OCI-LY3 (cell line): ENCODE measurements around the gene JAKMIP1.

Experiments used
- H2AFZ ChIP-seq: fragments of 200-600, 300-600 bp; shearing (Covaris generic); 2 replicates; pipeline ENCODE4 v1.6.0; 2014; ENCODE audit warnings: antibody characterized with exemption, low read depth, low read length
- H3K27ac ChIP-seq: fragments of 200-600, 300-600 bp; sonication (generic); 2 replicates; pipeline ENCODE4 v1.5.1; 2014; ENCODE audit warnings: mild to moderate bottlenecking, low read length, moderate library complexity, mixed read lengths
- H3K27me3 ChIP-seq: fragments of 200-600, 300-600 bp; sonication (generic); 2 replicates; pipeline ENCODE4 v1.6.1; 2014; ENCODE audit warnings: low read depth, low read length, mixed read lengths
- H3K36me3 ChIP-seq: fragments of 200-600, 300-600 bp; sonication (generic); replicated peaks from 2 replicates; pipeline ENCODE3; 2014; ENCODE audit warnings: low read depth, low read length, mixed read lengths
- H3K4me1 ChIP-seq: fragments of 300-600, 200-600 bp; sonication (generic); 2 replicates; pipeline ENCODE4 v1.6.1; 2014; ENCODE audit warnings: low read length, mixed read lengths
- H3K4me2 ChIP-seq: fragments of 200-600, 300-600 bp; sonication (generic); 2 replicates; pipeline ENCODE4 v1.6.1; 2014; ENCODE audit warnings: low read length, mixed read lengths
- H3K4me3 ChIP-seq: fragments of 300-600, 200-600 bp; sonication (generic); 2 replicates; pipeline ENCODE4 v1.5.1; 2014; ENCODE audit warnings: antibody characterized with exemption, mild to moderate bottlenecking, low read length, moderate library complexity
- H3K79me2 ChIP-seq: fragments of 300-600, 200-600 bp; shearing (Covaris generic); 2 replicates; pipeline ENCODE4 v1.6.1; 2014; ENCODE audit warnings: mild to moderate bottlenecking, low read length, mixed read lengths
- H3K9ac ChIP-seq: fragments of 300-600, 200-600 bp; shearing (Covaris generic); 2 replicates; pipeline ENCODE4 v1.6.0; 2014; ENCODE audit warnings: mild to moderate bottlenecking, low read length, moderate library complexity
- H3K9me3 ChIP-seq: fragments of 200-600, 300-600 bp; shearing (Covaris generic); 2 replicates; pipeline ENCODE4 v1.6.1; 2014; ENCODE audit warnings: low read length, mixed read lengths; ENCODE audit not compliant: insufficient read depth
- H4K20me1 ChIP-seq: fragments of 200-600, 300-600 bp; sonication (generic); 2 replicates; pipeline ENCODE4 v1.6.1; 2016; ENCODE audit warnings: low read length, mixed read lengths; ENCODE audit not compliant: insufficient read depth
- EZH2phosphoT487 ChIP-seq: fragments of 200-600 bp; shearing (Covaris generic); IDR thresholded peaks from 2 replicates; pipeline ENCODE4 v1.6.1; 2018; ENCODE audit warnings: antibody characterized with exemption, mixed run types, low read depth
- TF ChIP-seq, protein P1 (sequence below): fragments of 200-600, 300-600 bp; sonication (generic); IDR thresholded peaks from 2 replicates; pipeline ENCODE4 v1.5.1; 2014; ENCODE audit warnings: antibody characterized with exemption, low read length, low read depth

The JAKMIP1 gene

DNA sequence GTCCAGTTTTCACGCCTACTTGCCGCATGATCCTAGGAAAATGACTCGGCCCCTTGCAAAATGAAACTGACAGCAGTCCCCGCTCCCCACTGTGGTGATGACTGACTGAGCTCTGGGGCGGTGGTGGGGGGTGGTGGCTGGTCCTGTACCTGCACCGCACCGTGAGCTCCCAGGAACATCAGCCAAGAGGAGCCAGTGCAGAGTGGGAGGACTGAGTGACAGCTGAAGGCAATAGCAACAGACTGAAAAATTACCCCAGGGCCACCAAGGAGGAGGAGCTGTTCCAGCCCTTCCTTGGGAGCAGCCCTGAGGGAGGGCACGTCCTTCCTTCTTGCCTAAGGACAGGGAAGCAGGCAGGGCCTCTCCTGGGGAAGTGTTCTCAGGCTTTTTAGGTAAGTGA lies 179.7 kb downstream of the JAKMIP1 start:
- Histone ChIP-seq H3K4me3 (no peak overlapping the region), H3K9me3 (no peaks in the 10 kb centered on the region), H3K27ac (no peak overlapping the region), H3K4me1 (no peaks in the 10 kb centered on the region), H3K79me2 (no peaks in the 10 kb centered on the region), H4K20me1 (no peaks in the 10 kb centered on the region), H2AFZ (no peak overlapping the region), H3K9ac (no peak overlapping the region), H3K36me3 (no peaks in the 10 kb centered on the region), H3K27me3 (no peaks in the 10 kb centered on the region), H3K4me2 (no peak overlapping the region)
- TF ChIP-seq EZH2phosphoT487 = no peak
- TF ChIP-seq, protein P1, sequence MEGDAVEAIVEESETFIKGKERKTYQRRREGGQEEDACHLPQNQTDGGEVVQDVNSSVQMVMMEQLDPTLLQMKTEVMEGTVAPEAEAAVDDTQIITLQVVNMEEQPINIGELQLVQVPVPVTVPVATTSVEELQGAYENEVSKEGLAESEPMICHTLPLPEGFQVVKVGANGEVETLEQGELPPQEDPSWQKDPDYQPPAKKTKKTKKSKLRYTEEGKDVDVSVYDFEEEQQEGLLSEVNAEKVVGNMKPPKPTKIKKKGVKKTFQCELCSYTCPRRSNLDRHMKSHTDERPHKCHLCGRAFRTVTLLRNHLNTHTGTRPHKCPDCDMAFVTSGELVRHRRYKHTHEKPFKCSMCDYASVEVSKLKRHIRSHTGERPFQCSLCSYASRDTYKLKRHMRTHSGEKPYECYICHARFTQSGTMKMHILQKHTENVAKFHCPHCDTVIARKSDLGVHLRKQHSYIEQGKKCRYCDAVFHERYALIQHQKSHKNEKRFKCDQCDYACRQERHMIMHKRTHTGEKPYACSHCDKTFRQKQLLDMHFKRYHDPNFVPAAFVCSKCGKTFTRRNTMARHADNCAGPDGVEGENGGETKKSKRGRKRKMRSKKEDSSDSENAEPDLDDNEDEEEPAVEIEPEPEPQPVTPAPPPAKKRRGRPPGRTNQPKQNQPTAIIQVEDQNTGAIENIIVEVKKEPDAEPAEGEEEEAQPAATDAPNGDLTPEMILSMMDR = no peak

DNA sequence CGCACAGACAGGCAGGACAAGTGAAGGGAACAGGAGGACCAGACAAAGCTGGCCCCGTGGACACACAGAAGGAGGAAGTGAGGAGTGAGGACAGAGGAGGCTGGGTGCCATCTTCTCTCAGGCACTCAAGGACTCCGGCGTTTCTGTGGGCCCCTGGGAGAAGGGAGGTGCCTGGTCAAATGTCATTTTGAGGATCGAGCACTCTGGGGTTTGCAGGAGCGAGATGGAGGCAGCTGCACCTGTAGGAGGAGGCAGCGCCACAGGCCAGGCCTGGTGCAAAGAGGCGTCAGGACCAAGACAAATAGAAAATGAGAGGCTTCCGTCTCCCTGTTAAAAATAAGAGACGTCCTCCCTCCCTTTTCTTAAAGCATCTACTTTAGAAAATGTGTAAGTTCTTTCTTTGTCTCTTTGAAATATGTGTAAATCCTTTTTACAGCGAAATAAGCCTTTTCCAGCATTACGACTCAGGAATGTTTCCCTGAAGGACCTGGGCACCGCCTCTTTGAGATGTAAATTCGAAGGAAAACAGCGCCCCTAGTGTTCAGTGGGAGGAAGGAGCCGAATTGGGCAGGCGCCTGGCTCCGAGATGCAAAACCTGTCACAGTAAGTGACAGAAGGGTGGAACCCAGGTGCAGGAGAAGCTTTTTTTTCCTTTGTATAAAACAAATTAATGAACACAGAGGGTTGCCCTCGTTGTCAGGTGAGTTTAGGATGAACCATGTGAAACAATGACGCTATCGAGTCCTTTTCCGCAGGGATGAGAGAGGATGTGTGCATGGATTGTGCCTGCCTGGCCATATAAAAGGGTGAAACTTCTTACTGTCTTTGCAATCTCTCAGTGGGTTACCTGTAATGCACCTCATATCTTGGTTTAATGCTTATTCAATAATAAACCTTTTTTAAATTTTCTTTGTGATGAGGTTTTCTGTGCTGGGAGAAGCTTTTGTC lies 180.8 kb downstream of the JAKMIP1 start:
- no peak for TF ChIP-seq EZH2phosphoT487
- TF ChIP-seq, protein P1 = peak; percentile 75
- no peak overlapping the region for H3K27ac ChIP-seq
- no peaks in the 10 kb centered on the region for H3K27me3 ChIP-seq
- H4K20me1 ChIP-seq = no peaks in the 10 kb centered on the region
- no peaks in the 10 kb centered on the region for H3K36me3 ChIP-seq
- H3K79me2 ChIP-seq = no peaks in the 10 kb centered on the region
- no peak overlapping the region for H3K9ac ChIP-seq
- no peak overlapping the region for H3K4me3 ChIP-seq
- H3K4me2 ChIP-seq = no peak overlapping the region
- no peak overlapping the region for H2AFZ ChIP-seq
- no peaks in the 10 kb centered on the region for H3K9me3 ChIP-seq
- no peaks in the 10 kb centered on the region for H3K4me1 ChIP-seq

DNA sequence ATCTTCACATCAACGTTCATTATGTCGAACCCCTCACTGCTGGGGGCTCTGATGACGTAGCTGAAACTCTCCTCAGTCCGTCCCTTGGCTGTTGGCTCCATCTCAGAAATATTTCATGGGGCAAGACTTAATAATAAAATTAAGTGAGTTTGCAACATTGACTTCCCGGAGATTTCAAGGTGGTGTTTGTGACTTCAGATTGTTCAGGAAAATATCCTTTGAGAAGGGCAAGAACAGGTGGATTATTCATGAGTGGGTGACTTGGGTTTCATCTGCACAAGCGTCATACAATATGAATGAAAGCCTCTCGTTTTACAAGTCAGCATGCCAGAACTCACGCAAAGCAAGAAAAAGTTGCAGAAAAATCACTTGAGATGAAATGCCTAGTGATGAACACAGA lies 182.0 kb downstream of the JAKMIP1 start, which contains the start of gene C4orf50:
Gene C4orf50 (minus strand): TSS at position 101 of the 400 bp plus-strand sequence.
- no peak within 1 kb of the TSS for H3K9ac ChIP-seq
- no peaks in the 10 kb centered on the region for H3K36me3 ChIP-seq
- H3K4me3 ChIP-seq = no peak within 1 kb of the TSS
- H3K4me1 ChIP-seq = no peaks in the 10 kb centered on the region
- H2AFZ ChIP-seq = no peak within 1 kb of the TSS
- H3K79me2 ChIP-seq = no peaks in the 10 kb centered on the region
- no peak within 1 kb of the TSS for H3K27ac ChIP-seq
- no peaks in the 10 kb centered on the region for H3K27me3 ChIP-seq
- no peaks in the 10 kb centered on the region for H4K20me1 ChIP-seq
- no peaks in the 10 kb centered on the region for H3K9me3 ChIP-seq
- no peak for TF ChIP-seq EZH2phosphoT487
- H3K4me2 ChIP-seq = no peak within 1 kb of the TSS

DNA sequence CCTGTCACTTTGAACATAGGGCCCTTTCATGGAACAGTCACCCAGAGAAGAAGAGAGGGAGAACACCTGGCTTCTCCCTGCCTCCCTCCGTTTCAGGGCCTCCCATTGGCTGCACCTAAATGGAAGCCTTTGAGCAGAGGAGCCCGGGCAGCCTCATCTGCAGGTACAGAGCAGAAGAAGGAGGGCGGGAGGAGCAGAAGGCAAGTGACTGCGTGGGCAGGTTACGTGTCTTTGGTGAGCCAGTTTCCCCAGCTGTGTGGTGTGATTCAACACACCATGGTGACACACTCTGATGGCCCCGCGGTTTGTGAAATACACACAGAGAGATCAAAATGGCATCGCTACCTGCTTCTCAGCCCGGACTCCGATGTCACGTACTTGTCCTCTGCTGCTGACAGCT lies 182.5 kb downstream of the JAKMIP1 start:
- H4K20me1 ChIP-seq = no peaks in the 10 kb centered on the region
- no peak overlapping the region for H3K27ac ChIP-seq
- H3K4me1 ChIP-seq = no peaks in the 10 kb centered on the region
- H3K9me3 ChIP-seq = no peaks in the 10 kb centered on the region
- no peaks in the 10 kb centered on the region for H3K27me3 ChIP-seq
- no peaks in the 10 kb centered on the region for H3K36me3 ChIP-seq
- TF ChIP-seq EZH2phosphoT487 = no peak
- TF ChIP-seq, protein P1 = no peak
- no peaks in the 10 kb centered on the region for H3K79me2 ChIP-seq
- no peak overlapping the region for H3K9ac ChIP-seq
- no peak overlapping the region for H3K4me3 ChIP-seq
- no peak overlapping the region for H3K4me2 ChIP-seq
- no peak overlapping the region for H2AFZ ChIP-seq
